Measurements from ENCODE around the gene AKAP13.

AKAP13 gene

DNA sequence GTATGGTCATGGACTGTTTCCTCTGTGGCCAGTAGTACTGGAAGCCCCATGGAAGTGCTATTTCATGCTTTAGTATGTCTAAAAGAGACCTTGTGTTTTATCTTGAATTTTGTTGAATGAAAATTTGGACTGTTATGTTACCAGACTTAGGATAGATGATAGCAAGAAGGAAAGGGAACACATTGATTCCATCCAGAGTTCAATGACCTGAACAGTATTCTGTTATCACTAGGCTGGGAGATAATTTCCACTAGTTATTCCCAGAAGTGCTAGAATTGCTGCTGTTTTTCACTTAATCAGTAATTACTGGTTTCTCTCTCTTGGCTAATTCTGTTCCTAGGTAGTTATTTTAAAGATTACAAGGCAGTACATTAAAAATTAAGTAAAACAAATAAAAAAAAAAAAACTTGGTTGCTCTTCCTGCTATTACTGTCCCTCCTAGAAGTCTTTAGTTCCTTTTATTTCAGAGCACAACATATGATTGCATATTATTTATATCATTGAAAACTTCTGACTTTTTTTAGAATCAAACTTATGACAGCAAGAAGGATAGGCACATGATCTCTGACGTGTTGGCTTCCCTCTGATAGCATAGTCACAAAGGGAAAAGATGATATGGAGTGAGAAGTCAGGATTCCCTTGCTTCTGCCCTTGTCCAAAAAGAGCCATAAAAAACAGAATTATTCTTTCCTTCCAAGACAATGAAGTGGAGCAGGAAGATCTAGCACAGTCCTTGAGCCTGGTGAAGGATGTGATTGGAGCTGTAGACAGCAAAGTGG is 342.2 kb downstream of the AKAP13 start:
- CTCF ChIA-PET = interaction anchor here (1.4 kb wide), 1 partner anchor 109 kb away, joined by 6 read pairs; no protein-coding TSS in a partner anchor
- TF ChIP-seq ZNF202 (tag by site-specific recombination; IDR thresholded peaks at IDR 0.05; ENCODE audit: borderline replicate concordance) = no peak
- no peak for TF ChIP-seq ZNF510 (tag by site-specific recombination; IDR thresholded peaks at IDR 0.05; ENCODE audit: insufficient replicate concordance)
- TF ChIP-seq, protein P1, sequence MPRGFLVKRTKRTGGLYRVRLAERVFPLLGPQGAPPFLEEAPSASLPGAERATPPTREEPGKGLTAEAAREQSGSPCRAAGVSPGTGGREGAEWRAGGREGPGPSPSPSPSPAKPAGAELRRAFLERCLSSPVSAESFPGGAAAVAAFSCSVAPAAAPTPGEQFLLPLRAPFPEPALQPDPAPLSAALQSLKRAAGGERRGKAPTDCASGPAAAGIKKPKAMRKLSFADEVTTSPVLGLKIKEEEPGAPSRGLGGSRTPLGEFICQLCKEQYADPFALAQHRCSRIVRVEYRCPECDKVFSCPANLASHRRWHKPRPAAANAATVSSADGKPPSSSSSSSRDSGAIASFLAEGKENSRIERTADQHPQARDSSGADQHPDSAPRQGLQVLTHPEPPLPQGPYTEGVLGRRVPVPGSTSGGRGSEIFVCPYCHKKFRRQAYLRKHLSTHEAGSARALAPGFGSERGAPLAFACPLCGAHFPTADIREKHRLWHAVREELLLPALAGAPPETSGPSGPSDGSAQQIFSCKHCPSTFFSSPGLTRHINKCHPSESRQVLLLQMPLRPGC (tag by site-specific recombination; IDR thresholded peaks at IDR 0.05) = no peak
- no peak for TF ChIP-seq PRDM1 (tag by site-specific recombination; IDR thresholded peaks at IDR 0.05)
- no peak for TF ChIP-seq ZNF133 (tag by site-specific recombination; IDR thresholded peaks at IDR 0.05)
- TF ChIP-seq ZNF341 (tag by site-specific recombination; IDR thresholded peaks at IDR 0.05; ENCODE audit: low read depth) = no peak
- Histone ChIP-seq H3K36me3 (ENCODE audit: control insufficient read depth in 2 of 2, insufficient read depth in 1 of 2, low read length in 2 of 2) (peaks cover 32 to 90% of the 10 kb centered on the region in 2 experiments), H3K4me1 (ENCODE audit: control insufficient read depth, insufficient read depth, low read length) (no peaks in the 10 kb centered on the region), H3K4me3 (ENCODE audit: low read depth, low read length) (no peak overlapping the region), H3K9me3 (ENCODE audit: control insufficient read depth, insufficient read depth, low read depth, low read length) (no peaks in the 10 kb centered on the region), H3K27ac (ENCODE audit: extremely low read depth, low read depth, low read length) (no peak overlapping the region)
- POLR2A ChIA-PET = no interaction called here

DNA sequence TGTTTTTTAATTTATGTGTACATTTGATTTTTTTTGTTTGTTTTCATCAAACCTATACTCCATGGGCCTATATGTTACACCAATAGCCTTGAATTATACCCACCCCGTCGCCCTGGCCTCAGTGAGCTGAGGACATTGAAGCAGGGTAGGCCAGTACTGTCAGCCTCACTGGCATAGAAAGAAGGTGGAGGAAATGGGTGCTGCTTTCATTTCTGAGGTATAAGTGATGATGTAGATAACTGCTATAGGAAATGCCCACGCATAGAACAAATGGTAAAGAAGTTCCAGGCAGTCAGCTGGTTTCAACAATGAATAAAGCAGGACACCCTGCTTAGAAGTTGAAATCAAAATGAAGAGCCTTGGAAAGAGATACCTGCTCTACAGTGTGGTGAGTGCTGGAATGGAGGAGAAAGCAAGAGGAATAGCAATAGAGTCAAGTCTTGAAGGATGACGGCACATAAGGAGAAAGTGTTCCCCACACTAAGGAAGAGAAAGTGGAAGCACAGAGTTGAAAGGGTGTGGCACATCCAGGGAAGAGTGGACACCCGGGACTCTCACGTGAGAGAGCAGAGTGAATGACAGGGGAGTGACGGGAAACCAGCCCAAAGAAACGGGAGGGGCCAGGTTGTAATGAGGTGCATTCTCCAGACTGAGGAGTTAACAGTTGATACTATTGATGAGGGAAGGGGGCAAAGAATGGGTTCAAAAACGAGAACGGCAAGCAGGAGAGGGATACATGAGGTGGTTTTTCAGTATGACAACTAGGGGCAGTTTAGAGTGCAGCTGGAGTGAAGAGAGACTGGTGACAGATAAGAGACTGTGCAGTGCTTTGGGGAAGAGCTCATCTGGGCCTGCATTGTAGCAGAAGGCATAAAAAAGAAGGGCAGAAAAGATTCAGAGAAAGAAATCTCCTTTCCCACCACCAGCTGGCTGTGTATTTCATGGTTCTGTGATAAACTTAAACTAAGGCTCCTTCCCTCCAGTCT is 343.9 kb downstream of the AKAP13 start:
- Histone ChIP-seq H3K4me1 (ENCODE audit: control insufficient read depth, insufficient read depth, low read length) (no peaks in the 10 kb centered on the region), H3K9me3 (ENCODE audit: control insufficient read depth, insufficient read depth, low read depth, low read length) (no peaks in the 10 kb centered on the region), H3K4me3 (ENCODE audit: low read depth, low read length) (no peak overlapping the region), H3K27ac (ENCODE audit: extremely low read depth, low read depth, low read length) (no peak overlapping the region), H3K36me3 (ENCODE audit: control insufficient read depth in 2 of 2, insufficient read depth in 1 of 2, low read length in 2 of 2) (peaks cover 25 to 86% of the 10 kb centered on the region in 2 experiments)
- ChIA-PET CTCF (interaction anchor here (0.6 to 4.7 kb wide), 6 partner anchors 8 to 428 kb away, joined by 3 to 27 read pairs (median 4); no protein-coding TSS in a partner anchor), POLR2A (no interaction called here)
- TF ChIP-seq, protein P2, sequence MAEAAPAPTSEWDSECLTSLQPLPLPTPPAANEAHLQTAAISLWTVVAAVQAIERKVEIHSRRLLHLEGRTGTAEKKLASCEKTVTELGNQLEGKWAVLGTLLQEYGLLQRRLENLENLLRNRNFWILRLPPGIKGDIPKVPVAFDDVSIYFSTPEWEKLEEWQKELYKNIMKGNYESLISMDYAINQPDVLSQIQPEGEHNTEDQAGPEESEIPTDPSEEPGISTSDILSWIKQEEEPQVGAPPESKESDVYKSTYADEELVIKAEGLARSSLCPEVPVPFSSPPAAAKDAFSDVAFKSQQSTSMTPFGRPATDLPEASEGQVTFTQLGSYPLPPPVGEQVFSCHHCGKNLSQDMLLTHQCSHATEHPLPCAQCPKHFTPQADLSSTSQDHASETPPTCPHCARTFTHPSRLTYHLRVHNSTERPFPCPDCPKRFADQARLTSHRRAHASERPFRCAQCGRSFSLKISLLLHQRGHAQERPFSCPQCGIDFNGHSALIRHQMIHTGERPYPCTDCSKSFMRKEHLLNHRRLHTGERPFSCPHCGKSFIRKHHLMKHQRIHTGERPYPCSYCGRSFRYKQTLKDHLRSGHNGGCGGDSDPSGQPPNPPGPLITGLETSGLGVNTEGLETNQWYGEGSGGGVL (tag by site-specific recombination; IDR thresholded peaks at IDR 0.05) = no peak
- TF ChIP-seq IKZF3 (tag by site-specific recombination; IDR thresholded peaks at IDR 0.05) (no peak), ZNF133 (tag by site-specific recombination; IDR thresholded peaks at IDR 0.05) (no peak), ZNF768 (tag by site-specific recombination; IDR thresholded peaks at IDR 0.05) (no peak), PRDM1 (tag by site-specific recombination; IDR thresholded peaks at IDR 0.05) (peak; percentile 86)
- TF ChIP-seq, protein P3, sequence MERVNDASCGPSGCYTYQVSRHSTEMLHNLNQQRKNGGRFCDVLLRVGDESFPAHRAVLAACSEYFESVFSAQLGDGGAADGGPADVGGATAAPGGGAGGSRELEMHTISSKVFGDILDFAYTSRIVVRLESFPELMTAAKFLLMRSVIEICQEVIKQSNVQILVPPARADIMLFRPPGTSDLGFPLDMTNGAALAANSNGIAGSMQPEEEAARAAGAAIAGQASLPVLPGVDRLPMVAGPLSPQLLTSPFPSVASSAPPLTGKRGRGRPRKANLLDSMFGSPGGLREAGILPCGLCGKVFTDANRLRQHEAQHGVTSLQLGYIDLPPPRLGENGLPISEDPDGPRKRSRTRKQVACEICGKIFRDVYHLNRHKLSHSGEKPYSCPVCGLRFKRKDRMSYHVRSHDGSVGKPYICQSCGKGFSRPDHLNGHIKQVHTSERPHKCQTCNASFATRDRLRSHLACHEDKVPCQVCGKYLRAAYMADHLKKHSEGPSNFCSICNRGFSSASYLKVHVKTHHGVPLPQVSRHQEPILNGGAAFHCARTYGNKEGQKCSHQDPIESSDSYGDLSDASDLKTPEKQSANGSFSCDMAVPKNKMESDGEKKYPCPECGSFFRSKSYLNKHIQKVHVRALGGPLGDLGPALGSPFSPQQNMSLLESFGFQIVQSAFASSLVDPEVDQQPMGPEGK (tag by site-specific recombination; IDR thresholded peaks at IDR 0.05) = no peak
- TF ChIP-seq, protein P4, sequence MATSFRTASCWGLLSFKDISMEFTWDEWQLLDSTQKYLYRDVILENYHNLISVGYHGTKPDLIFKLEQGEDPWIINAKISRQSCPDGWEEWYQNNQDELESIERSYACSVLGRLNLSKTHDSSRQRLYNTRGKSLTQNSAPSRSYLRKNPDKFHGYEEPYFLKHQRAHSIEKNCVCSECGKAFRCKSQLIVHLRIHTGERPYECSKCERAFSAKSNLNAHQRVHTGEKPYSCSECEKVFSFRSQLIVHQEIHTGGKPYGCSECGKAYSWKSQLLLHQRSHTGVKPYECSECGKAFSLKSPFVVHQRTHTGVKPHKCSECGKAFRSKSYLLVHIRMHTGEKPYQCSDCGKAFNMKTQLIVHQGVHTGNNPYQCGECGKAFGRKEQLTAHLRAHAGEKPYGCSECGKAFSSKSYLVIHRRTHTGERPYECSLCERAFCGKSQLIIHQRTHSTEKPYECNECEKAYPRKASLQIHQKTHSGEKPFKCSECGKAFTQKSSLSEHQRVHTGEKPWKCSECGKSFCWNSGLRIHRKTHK (tag by site-specific recombination; IDR thresholded peaks at IDR 0.05) = no peak
- TF ChIP-seq, protein P5, sequence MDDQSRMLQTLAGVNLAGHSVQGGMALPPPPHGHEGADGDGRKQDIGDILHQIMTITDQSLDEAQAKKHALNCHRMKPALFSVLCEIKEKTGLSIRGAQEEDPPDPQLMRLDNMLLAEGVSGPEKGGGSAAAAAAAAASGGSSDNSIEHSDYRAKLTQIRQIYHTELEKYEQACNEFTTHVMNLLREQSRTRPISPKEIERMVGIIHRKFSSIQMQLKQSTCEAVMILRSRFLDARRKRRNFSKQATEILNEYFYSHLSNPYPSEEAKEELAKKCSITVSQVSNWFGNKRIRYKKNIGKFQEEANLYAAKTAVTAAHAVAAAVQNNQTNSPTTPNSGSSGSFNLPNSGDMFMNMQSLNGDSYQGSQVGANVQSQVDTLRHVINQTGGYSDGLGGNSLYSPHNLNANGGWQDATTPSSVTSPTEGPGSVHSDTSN (CRISPR knock-in tag; IDR thresholded peaks at IDR 0.05) = no peak
- TF ChIP-seq, protein P6, sequence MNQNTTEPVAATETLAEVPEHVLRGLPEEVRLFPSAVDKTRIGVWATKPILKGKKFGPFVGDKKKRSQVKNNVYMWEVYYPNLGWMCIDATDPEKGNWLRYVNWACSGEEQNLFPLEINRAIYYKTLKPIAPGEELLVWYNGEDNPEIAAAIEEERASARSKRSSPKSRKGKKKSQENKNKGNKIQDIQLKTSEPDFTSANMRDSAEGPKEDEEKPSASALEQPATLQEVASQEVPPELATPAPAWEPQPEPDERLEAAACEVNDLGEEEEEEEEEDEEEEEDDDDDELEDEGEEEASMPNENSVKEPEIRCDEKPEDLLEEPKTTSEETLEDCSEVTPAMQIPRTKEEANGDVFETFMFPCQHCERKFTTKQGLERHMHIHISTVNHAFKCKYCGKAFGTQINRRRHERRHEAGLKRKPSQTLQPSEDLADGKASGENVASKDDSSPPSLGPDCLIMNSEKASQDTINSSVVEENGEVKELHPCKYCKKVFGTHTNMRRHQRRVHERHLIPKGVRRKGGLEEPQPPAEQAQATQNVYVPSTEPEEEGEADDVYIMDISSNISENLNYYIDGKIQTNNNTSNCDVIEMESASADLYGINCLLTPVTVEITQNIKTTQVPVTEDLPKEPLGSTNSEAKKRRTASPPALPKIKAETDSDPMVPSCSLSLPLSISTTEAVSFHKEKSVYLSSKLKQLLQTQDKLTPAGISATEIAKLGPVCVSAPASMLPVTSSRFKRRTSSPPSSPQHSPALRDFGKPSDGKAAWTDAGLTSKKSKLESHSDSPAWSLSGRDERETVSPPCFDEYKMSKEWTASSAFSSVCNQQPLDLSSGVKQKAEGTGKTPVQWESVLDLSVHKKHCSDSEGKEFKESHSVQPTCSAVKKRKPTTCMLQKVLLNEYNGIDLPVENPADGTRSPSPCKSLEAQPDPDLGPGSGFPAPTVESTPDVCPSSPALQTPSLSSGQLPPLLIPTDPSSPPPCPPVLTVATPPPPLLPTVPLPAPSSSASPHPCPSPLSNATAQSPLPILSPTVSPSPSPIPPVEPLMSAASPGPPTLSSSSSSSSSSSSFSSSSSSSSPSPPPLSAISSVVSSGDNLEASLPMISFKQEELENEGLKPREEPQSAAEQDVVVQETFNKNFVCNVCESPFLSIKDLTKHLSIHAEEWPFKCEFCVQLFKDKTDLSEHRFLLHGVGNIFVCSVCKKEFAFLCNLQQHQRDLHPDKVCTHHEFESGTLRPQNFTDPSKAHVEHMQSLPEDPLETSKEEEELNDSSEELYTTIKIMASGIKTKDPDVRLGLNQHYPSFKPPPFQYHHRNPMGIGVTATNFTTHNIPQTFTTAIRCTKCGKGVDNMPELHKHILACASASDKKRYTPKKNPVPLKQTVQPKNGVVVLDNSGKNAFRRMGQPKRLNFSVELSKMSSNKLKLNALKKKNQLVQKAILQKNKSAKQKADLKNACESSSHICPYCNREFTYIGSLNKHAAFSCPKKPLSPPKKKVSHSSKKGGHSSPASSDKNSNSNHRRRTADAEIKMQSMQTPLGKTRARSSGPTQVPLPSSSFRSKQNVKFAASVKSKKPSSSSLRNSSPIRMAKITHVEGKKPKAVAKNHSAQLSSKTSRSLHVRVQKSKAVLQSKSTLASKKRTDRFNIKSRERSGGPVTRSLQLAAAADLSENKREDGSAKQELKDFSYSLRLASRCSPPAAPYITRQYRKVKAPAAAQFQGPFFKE (tag by site-specific recombination; IDR thresholded peaks at IDR 0.05; ENCODE audit: borderline replicate concordance) = no peak

Measured in HEK293 (cell line).